Stimulated activated CD8-positive, alpha-beta memory T cell treated with anti-CD3 and anti-CD28 coated beads, Interleukin-7, amount 100 ng/mL, for 4 hours (primary cell): ENCODE data around the gene PLEKHG1.

Source experiments
- DNase-seq, 2 donors: peaks; one replicate each; pipeline ENCODE4 v3.0.0-alpha.2; 2020; ENCODE audit warnings: low read depth in 2 of 2

PLEKHG1 gene

GRCh38 chr6:150589852-150590251 lies 9.8 kb upstream of the PLEKHG1 start:
- DNase-seq = no peak

DNA sequence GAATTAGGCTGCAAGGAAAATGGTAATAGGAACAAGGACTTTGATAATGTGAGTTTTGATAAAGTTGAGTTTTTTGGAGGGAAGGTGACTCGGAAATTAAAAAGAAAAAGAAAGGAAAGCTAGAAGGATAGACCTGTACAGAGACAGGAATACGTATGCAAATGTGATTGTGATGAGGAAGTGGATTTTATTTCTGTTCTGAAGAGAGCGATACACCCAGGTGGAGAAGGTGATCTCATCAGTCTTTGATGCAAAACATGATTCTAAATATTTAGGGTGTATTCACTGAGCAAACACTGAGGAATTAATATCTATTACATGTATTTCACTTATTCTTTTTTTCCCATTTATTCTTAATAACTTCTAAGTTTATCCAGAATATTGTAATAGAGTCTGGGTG lies 9.2 kb upstream of the PLEKHG1 start:
- no peak for DNase-seq

- no peak for DNase-seq
Measured at GRCh38 chr6:150592377-150592995, 7.2 kb upstream of the PLEKHG1 start.

DNA sequence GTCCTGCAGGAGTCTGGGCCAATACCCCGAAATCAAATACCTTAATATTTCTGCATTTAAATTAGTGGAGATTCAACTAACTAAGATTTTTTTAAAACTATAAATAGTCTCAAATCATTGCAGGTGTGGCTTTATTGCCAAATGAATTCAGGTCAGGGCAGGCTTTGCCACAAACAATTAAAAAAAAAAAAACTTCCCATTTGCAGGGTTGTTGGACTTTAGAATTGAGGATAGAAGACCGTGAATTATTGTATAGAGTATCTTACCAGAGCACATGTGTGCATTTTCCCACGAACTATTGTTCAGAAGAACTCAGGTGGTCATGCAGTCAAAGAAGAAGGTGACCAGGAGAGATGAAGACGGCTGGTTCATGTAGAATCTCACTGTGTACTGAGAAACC lies 6.6 kb upstream of the PLEKHG1 start:
- no peak for DNase-seq

GRCh38 chr6:150596439-150596838 lies 3.2 kb upstream of the PLEKHG1 start:
- DNase-seq = no peak

DNA sequence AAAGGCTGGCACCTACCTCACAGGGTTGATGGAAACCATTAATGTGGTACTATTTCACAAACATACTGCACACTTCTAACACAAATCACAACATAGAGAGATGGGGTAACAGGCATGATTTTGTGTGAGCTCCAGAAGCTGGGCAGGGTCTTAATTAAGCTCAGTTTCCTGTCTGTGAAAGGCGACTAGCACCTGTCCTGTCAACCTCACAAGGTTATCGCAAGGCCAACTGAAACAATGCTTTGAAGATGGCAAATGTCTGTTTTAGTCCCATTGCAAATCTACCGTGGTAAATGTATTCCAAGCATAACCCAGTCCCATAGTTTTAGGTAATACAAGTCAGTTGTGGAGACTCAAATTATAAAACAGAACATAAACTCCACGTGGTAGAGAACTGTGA lies 1.3 kb upstream of the PLEKHG1 start:
- no peak for DNase-seq

- no peak for DNase-seq
Measured at GRCh38 chr6:150598858-150599198, 857 bp upstream of the PLEKHG1 start.

DNA sequence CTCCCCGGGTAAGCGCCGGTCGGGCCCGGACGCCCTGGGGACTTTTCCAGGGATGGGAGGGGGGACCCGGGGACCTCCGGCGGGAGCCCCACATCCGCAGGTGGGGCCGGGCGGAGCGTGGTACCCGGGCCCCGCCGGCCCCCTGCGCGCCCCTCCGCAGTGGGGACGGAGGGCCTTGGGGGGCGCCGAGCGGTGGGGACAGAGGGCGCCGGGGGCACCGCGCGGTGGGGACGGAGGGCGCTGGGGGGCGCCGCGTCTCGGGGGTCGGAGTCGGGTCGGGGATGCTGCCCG lies 270 bp downstream of the PLEKHG1 start:
- DNase-seq = no peak

GRCh38 chr6:150600301-150601017 lies 774 bp downstream of the PLEKHG1 start:
- peak in 1 of 2 donors; percentile 48 for DNase-seq

GRCh38 chr6:150601439-150601838 lies 1.8 kb downstream of the PLEKHG1 start:
- no peak for DNase-seq

GRCh38 chr6:150603176-150603575 lies 3.5 kb downstream of the PLEKHG1 start:
- no peak for DNase-seq

DNA sequence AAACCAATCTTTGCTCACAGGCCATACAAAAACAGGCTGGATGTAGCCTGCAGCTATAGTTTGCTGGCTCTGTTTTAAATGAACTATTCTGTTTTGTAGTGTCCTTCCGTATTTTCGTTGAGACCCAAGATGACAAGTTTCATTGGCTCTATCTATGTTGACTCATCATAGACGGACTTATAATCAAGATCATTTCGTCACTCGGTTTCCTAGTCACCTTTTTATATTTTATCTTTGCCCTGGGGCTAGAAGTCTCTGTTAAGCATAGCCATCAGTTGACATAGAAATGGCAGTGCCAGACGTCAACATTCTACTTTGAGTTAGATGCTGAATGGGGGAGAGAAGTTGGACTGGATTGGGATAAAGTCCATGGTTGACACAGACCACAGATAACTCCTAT lies 4.8 kb downstream of the PLEKHG1 start:
- no peak for DNase-seq

- no peak for DNase-seq
Measured at GRCh38 chr6:150605333-150605732, 5.6 kb downstream of the PLEKHG1 start.

DNA sequence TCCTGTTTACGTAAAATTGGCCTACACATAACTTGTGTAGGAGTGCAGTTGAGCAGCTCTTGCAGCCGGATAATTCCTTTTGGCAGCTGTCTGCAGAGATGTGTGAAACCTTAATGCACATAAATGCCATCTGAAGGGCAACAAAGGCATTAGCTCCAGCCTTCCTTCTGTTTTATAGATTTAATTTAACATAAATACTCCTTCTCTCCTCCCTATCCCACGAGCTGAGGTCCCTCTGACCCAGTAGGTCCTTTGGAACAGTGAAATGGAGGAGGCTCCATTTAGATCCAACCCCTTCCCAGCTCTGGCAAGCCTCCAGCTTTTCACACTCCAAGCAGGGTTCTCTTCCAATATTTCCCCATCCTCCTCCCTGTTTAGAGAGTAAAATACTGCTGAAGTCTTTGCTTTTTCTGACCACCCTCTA lies 6.5 kb downstream of the PLEKHG1 start:
- no peak for DNase-seq

DNA sequence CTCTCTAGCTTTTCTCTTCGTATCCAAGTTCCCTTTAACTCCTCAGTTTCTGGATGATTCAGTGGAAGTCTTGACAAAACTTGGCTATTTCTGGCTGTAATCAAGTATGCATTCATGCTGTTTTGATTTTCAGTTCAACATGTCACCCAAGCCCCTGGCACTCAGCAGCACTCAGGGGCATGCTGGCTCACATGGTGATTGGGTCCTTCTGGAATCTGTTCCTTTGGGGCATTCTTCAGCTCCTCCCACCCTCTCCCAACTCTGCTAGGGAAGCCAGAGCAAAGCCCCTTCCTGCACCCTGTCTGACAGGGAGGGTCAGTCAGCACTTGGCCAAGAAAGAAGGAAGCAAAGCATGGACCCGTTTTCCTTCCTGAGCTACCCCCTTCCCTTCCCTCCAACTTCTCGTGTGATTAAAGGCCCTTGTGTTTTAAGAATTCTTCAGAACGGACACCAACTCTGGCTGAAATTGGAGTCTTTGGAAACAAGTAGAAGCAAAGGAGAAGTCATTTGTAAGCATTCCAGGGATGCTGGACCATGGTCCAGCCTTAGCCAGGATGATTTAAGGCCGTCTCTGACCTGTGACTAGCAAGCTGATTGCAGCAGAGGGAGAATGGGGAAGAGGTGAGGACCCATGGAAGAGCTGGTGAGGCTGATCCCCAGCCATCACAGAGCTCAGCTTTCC lies 7.1 kb downstream of the PLEKHG1 start:
- no peak for DNase-seq

DNA sequence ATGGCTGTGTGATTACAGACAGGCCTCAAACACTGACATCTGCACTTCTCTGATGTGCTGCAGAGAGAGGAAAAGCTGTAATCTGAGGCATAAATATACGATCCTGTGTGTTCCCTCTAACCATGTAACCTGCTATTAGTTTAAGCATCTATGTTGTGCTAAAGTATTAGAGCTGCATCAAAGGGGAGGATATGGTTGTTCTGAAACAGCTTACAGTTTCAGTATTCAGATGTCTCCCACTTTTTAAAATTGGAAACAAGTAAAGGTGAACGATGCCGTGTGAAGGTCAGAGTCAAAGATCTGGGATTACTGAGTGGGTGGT lies 7.6 kb downstream of the PLEKHG1 start:
- no peak for DNase-seq

GRCh38 chr6:150610584-150610983 lies 10.9 kb downstream of the PLEKHG1 start:
- DNase-seq = no peak

- no peak for DNase-seq
Measured at GRCh38 chr6:150613269-150613668, 13.6 kb downstream of the PLEKHG1 start.

DNA sequence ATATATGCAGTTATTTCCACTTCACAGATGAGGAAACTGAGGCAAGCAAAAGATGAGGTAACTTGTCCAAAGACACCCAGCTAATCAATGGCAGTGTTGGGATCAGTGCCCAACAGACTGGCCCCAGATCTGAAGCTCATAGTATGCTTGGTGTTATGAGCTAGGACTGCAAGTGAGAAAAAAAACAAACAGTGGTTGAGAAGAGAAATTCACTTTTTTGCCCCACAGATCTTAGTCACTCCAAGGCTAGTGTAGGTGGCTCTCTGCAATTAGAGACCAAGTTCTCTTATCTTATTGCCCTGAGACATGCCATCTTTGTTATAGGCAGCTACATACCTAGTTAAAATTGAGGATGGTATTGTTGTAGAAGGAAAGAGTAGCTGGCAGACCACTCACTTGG lies 16.3 kb downstream of the PLEKHG1 start:
- no peak for DNase-seq

- no peak for DNase-seq
Measured at GRCh38 chr6:150616586-150616985, 16.9 kb downstream of the PLEKHG1 start.

- no peak for DNase-seq
Measured at GRCh38 chr6:150617062-150617461, 17.4 kb downstream of the PLEKHG1 start.

DNA sequence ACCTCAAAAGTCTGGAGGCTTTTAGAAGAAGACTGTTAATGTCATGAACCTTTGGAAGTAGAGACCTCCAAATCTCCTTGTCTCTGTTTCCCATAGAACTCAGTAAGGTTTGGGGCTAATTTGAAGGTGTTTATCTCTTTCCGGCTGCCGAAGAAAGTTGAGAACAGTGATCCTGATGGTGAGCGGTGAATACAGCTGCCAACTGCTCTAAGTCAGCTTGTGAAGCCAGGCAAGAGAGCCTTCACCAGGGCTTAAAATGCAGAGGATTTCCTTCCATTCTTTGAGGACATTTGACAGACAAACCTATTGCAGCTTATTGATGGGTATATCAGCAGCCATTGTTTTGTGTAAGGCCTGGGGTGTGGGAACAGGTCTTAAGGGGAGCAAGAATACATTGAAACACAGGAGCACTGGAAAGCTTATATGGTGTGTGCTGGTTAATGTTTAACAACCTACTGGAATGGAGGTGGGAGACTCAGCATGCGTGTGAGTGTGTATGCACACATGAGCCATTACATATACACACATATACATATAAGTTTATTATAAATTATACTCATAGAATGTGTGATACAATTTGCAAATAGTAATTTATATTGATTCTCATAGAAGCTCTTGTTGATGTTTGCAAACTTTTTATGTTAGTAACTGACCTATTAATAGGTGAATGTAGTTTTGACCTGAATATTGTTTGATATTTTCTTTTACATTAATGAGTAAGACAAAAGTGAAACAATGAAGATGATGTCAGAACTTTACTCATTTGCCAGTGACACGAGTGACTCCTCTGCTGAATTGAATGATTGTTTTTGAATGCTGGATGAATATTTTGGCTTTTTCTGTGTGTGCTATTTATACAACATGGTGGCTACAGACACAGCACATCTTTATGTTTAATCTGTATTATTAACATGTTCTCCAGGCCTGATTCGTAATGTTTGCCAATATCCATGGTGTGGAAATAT lies 18.1 kb downstream of the PLEKHG1 start:
- no peak for DNase-seq
